ENCODE results near the gene ITGBL1.

Gene ITGBL1

GRCh38 chr13:101709952-101710351, 257.5 kb downstream of the ITGBL1 start:
- in situ Hi-C loops (cut with HindIII; ENCODE audit: low sequenced_read_pairs): no loop called here
- TF ChIP-seq, protein P1, sequence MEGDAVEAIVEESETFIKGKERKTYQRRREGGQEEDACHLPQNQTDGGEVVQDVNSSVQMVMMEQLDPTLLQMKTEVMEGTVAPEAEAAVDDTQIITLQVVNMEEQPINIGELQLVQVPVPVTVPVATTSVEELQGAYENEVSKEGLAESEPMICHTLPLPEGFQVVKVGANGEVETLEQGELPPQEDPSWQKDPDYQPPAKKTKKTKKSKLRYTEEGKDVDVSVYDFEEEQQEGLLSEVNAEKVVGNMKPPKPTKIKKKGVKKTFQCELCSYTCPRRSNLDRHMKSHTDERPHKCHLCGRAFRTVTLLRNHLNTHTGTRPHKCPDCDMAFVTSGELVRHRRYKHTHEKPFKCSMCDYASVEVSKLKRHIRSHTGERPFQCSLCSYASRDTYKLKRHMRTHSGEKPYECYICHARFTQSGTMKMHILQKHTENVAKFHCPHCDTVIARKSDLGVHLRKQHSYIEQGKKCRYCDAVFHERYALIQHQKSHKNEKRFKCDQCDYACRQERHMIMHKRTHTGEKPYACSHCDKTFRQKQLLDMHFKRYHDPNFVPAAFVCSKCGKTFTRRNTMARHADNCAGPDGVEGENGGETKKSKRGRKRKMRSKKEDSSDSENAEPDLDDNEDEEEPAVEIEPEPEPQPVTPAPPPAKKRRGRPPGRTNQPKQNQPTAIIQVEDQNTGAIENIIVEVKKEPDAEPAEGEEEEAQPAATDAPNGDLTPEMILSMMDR (IDR thresholded peaks at IDR 0.05; ENCODE audit: low read depth, low read length): no peak
- H3K4me3 ChIP-seq (ENCODE audit: low read depth, low read length): no peak overlapping the region
- DNase-seq (ENCODE audit: low read depth, low spot score): no peak

GRCh38 chr13:101711307-101712025, 259.0 kb downstream of the ITGBL1 start:
- TF ChIP-seq, protein P1 (IDR thresholded peaks at IDR 0.05; ENCODE audit: low read depth, low read length): no peak
- no peak for DNase-seq (ENCODE audit: low read depth, low spot score)
- H3K4me3 ChIP-seq (ENCODE audit: low read depth, low read length): no peak overlapping the region
- in situ Hi-C loops (cut with HindIII; ENCODE audit: low sequenced_read_pairs): no loop called here

- no peak overlapping the region for H3K4me3 ChIP-seq (ENCODE audit: low read depth, low read length)
- TF ChIP-seq, protein P1 (IDR thresholded peaks at IDR 0.05; ENCODE audit: low read depth, low read length): no peak
- no peak for DNase-seq (ENCODE audit: low read depth, low spot score)
- in situ Hi-C loops (cut with HindIII; ENCODE audit: low sequenced_read_pairs): no loop called here
These were observed 259.5 kb downstream of the ITGBL1 start for GRCh38 chr13:101712026-101712348.

DNA sequence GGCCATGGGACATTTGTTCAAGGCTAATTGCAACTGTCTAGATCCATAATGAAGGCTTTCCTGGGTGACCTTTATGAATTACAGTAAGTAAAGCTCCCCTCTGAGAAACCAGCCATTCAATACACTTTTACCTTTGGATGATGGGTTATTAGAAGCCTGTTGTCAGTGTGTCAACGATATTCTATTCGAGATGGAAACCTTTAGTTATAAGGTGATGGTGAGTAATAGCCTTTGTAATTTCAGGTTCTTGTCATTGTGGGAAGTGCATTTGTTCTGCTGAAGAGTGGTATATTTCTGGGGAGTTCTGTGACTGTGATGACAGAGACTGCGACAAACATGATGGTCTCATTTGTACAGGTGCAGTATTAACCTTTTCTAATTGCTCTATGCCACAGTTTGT, 261.7 kb downstream of the ITGBL1 start:
- in situ Hi-C loops (cut with HindIII; ENCODE audit: low sequenced_read_pairs): no loop called here
- TF ChIP-seq, protein P1 (IDR thresholded peaks at IDR 0.05; ENCODE audit: low read depth, low read length): no peak
- no peak for DNase-seq (ENCODE audit: low read depth, low spot score)
- H3K4me3 ChIP-seq (ENCODE audit: low read depth, low read length): no peak overlapping the region

DNA sequence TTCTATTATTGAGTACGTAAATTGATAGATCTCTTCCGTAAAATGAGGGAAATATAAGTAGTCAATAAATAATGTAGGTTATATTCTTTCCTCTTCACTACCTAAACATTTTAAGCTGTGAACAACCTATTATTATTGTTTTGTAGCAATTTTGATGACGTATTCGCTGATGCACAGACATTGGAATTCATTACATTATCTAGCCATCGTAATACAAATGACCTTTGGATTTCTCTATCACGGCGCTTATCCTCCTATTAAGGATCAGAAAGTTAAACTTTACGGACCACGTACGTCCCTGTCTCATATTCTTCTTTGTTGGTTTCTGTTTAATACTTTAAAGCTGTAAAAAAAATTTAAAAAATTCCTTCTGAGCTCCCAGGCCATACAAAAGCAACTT, 264.9 kb downstream of the ITGBL1 start:
- H3K4me3 ChIP-seq (ENCODE audit: low read depth, low read length): no peak overlapping the region
- TF ChIP-seq, protein P1 (IDR thresholded peaks at IDR 0.05; ENCODE audit: low read depth, low read length): no peak
- no peak for DNase-seq (ENCODE audit: low read depth, low spot score)
- in situ Hi-C loops (cut with HindIII; ENCODE audit: low sequenced_read_pairs): no loop called here

GRCh38 chr13:101718496-101718895, 266.0 kb downstream of the ITGBL1 start:
- no peak overlapping the region for H3K4me3 ChIP-seq (ENCODE audit: low read depth, low read length)
- TF ChIP-seq, protein P1 (IDR thresholded peaks at IDR 0.05; ENCODE audit: low read depth, low read length): no peak
- in situ Hi-C loops (cut with HindIII; ENCODE audit: low sequenced_read_pairs): no loop called here
- DNase-seq (ENCODE audit: low read depth, low spot score): no peak

All from astrocyte of the spinal cord (primary cell).